Pulmonary artery endothelial cell (primary cell): ENCODE data around the gene COL5A2. TPM values are rescaled to one million over a fixed set of nuclear protein-coding genes. Genes with fewer than 3 reads are reported as not detected.

Experiments
- DNase-seq: peaks from one replicate; pipeline ENCODE4 v3.0.0-alpha.2; 2011; ENCODE audit warnings: low read depth, low spot score
- total RNA-seq: library from RNA; depleted of rRNA; stranded (reverse); fragments of >200 nt; gene quantifications from 2 replicates; pipeline ENCODE4 v1.2.3, GENCODE V29; 2014

The COL5A2 gene
- total RNA-seq, 1 donor from 2014 or later = 188 TPM

GRCh38 chr2:189000221-189000620 is 179.3 kb downstream of the COL5A2 start:
- DNase-seq = no peak

GRCh38 chr2:188997263-188997662 is 182.3 kb downstream of the COL5A2 start:
- DNase-seq = no peak

GRCh38 chr2:188993247-188993646 is 186.3 kb downstream of the COL5A2 start:
- DNase-seq = no peak

GRCh38 chr2:188986839-188987238 is 192.7 kb downstream of the COL5A2 start:
- DNase-seq = no peak

GRCh38 chr2:188984680-188985079 is 194.9 kb downstream of the COL5A2 start:
- DNase-seq = no peak

GRCh38 chr2:188984065-188984491 is 195.5 kb downstream of the COL5A2 start:
- DNase-seq = no peak

- no peak for DNase-seq
These were observed 196.0 kb downstream of the COL5A2 start for GRCh38 chr2:188983427-188984064.

Other genes with a start within 250 kb of the COL5A2 start
- 0.92 and 7.3 TPM in 2 replicates for gene COL3A1, start 205.4 kb downstream of the COL5A2 start, total RNA-seq